ENCODE measurements around the gene BCAS4.

The BCAS4 gene

GRCh38 chr20:50900261-50900660, 105.4 kb downstream of the BCAS4 start:
- Histone ChIP-seq H3K36me3 (ENCODE audit: control insufficient read depth, insufficient read depth, low read length) (peaks cover 87% of the 10 kb centered on the region), H3K4me1 (ENCODE audit: control insufficient read depth, insufficient read depth, low read length, poor library complexity, severe bottlenecking) (no peaks in the 10 kb centered on the region), H3K4me3 (ENCODE audit: extremely low read depth, insufficient read depth, low read length, poor library complexity, severe bottlenecking) (no peak overlapping the region), H3K27ac (ENCODE audit: low read depth, low read length, severe bottlenecking) (no peak overlapping the region), H3K9me3 (ENCODE audit: control insufficient read depth, low read length) (no peaks in the 10 kb centered on the region)
- WGBS, 2 experiments (ENCODE audit: insufficient coverage in 2 of 2) = 100% methylated on average over 3 of the region's 7 CpGs; no CpG with 5 or more reads in 1 of the 2 experiments

- Histone ChIP-seq H3K36me3 (ENCODE audit: control insufficient read depth, insufficient read depth, low read length) (peaks cover 77% of the 10 kb centered on the region), H3K4me1 (ENCODE audit: control insufficient read depth, insufficient read depth, low read length, poor library complexity, severe bottlenecking) (no peaks in the 10 kb centered on the region), H3K27ac (ENCODE audit: low read depth, low read length, severe bottlenecking) (no peak overlapping the region), H3K9me3 (ENCODE audit: control insufficient read depth, low read length) (no peaks in the 10 kb centered on the region), H3K4me3 (ENCODE audit: extremely low read depth, insufficient read depth, low read length, poor library complexity, severe bottlenecking) (no peak overlapping the region)
- no CpG with 5 or more reads among the region's 1 CpG for WGBS, 2 experiments (ENCODE audit: insufficient coverage in 2 of 2)
These were observed 106.4 kb downstream of the BCAS4 start for GRCh38 chr20:50901301-50901700.

- Histone ChIP-seq H3K4me1 (ENCODE audit: control insufficient read depth, insufficient read depth, low read length, poor library complexity, severe bottlenecking) (no peaks in the 10 kb centered on the region), H3K36me3 (ENCODE audit: control insufficient read depth, insufficient read depth, low read length) (peaks cover 69% of the 10 kb centered on the region), H3K9me3 (ENCODE audit: control insufficient read depth, low read length) (no peaks in the 10 kb centered on the region), H3K4me3 (ENCODE audit: extremely low read depth, insufficient read depth, low read length, poor library complexity, severe bottlenecking) (no peak overlapping the region), H3K27ac (ENCODE audit: low read depth, low read length, severe bottlenecking) (no peak overlapping the region)
- WGBS, 2 experiments (ENCODE audit: insufficient coverage in 2 of 2) = 93 to 96% methylated on average over 5 to 7 of the region's 8 CpGs
These were observed 108.6 kb downstream of the BCAS4 start for GRCh38 chr20:50903353-50904051.

- Histone ChIP-seq H3K9me3 (ENCODE audit: control insufficient read depth, low read length) (no peaks in the 10 kb centered on the region), H3K27ac (ENCODE audit: low read depth, low read length, severe bottlenecking) (no peak overlapping the region), H3K4me1 (ENCODE audit: control insufficient read depth, insufficient read depth, low read length, poor library complexity, severe bottlenecking) (no peaks in the 10 kb centered on the region), H3K4me3 (ENCODE audit: extremely low read depth, insufficient read depth, low read length, poor library complexity, severe bottlenecking) (no peak overlapping the region), H3K36me3 (ENCODE audit: control insufficient read depth, insufficient read depth, low read length) (peaks cover 69% of the 10 kb centered on the region)
- 88 to 100% methylated on average over 4 to 6 of the region's 6 CpGs for WGBS, 2 experiments (ENCODE audit: insufficient coverage in 2 of 2)
These were observed 109.3 kb downstream of the BCAS4 start for GRCh38 chr20:50904067-50904570.

- Histone ChIP-seq H3K27ac (ENCODE audit: low read depth, low read length, severe bottlenecking) (no peak overlapping the region), H3K4me1 (ENCODE audit: control insufficient read depth, insufficient read depth, low read length, poor library complexity, severe bottlenecking) (peaks cover 18% of the 10 kb centered on the region), H3K36me3 (ENCODE audit: control insufficient read depth, insufficient read depth, low read length) (peaks cover 69% of the 10 kb centered on the region), H3K4me3 (ENCODE audit: extremely low read depth, insufficient read depth, low read length, poor library complexity, severe bottlenecking) (no peak overlapping the region), H3K9me3 (ENCODE audit: control insufficient read depth, low read length) (no peaks in the 10 kb centered on the region)
- WGBS, 2 experiments (ENCODE audit: insufficient coverage in 2 of 2) = 100% methylated on average over 2 of the region's 3 CpGs
These were observed 114.6 kb downstream of the BCAS4 start for GRCh38 chr20:50909413-50909812.

GRCh38 chr20:50911030-50911429, 116.2 kb downstream of the BCAS4 start:
- WGBS, 2 experiments (ENCODE audit: insufficient coverage in 2 of 2) = 89 to 90% methylated on average over 1 of the region's 3 CpGs

GRCh38 chr20:50911716-50912115, 116.9 kb downstream of the BCAS4 start:
- H3K9me3 ChIP-seq (ENCODE audit: control insufficient read depth, low read length) = no peaks in the 10 kb centered on the region
- H3K4me3 ChIP-seq (ENCODE audit: extremely low read depth, insufficient read depth, low read length, poor library complexity, severe bottlenecking) = no peak overlapping the region
- peaks cover 82% of the 10 kb centered on the region for H3K36me3 ChIP-seq (ENCODE audit: control insufficient read depth, insufficient read depth, low read length)
- peaks cover 38% of the 10 kb centered on the region for H3K4me1 ChIP-seq (ENCODE audit: control insufficient read depth, insufficient read depth, low read length, poor library complexity, severe bottlenecking)
- 100% methylated on average over 1 of the region's 1 CpG; no CpG with 5 or more reads in 1 of the 2 experiments for WGBS, 2 experiments (ENCODE audit: insufficient coverage in 2 of 2)
- H3K27ac ChIP-seq (ENCODE audit: low read depth, low read length, severe bottlenecking) = no peak overlapping the region

More at GRCh38 chr20:50911030-50911429, 116.2 kb downstream of the BCAS4 start:
- peaks cover 75% of the 10 kb centered on the region for H3K36me3 ChIP-seq (ENCODE audit: control insufficient read depth, insufficient read depth, low read length)
- no peaks in the 10 kb centered on the region for H3K9me3 ChIP-seq (ENCODE audit: control insufficient read depth, low read length)
- no peak overlapping the region for H3K4me3 ChIP-seq (ENCODE audit: extremely low read depth, insufficient read depth, low read length, poor library complexity, severe bottlenecking)
- no peak overlapping the region for H3K27ac ChIP-seq (ENCODE audit: low read depth, low read length, severe bottlenecking)
- peaks cover 32% of the 10 kb centered on the region for H3K4me1 ChIP-seq (ENCODE audit: control insufficient read depth, insufficient read depth, low read length, poor library complexity, severe bottlenecking)

GRCh38 chr20:50913690-50914375, 119.0 kb downstream of the BCAS4 start:
- 86 to 100% methylated on average over 1 of the region's 2 CpGs for WGBS, 2 experiments (ENCODE audit: insufficient coverage in 2 of 2)
- H3K36me3 ChIP-seq (ENCODE audit: control insufficient read depth, insufficient read depth, low read length) = peaks cover 69% of the 10 kb centered on the region
- peaks cover 38% of the 10 kb centered on the region for H3K4me1 ChIP-seq (ENCODE audit: control insufficient read depth, insufficient read depth, low read length, poor library complexity, severe bottlenecking)

GRCh38 chr20:50915424-50915823, 120.6 kb downstream of the BCAS4 start:
- 88% methylated on average over 1 of the region's 3 CpGs; no CpG with 5 or more reads in 1 of the 2 experiments for WGBS, 2 experiments (ENCODE audit: insufficient coverage in 2 of 2)
- Histone ChIP-seq H3K4me3 (ENCODE audit: extremely low read depth, insufficient read depth, low read length, poor library complexity, severe bottlenecking) (no peak overlapping the region), H3K9me3 (ENCODE audit: control insufficient read depth, low read length) (no peaks in the 10 kb centered on the region), H3K4me1 (ENCODE audit: control insufficient read depth, insufficient read depth, low read length, poor library complexity, severe bottlenecking) (peaks cover 38% of the 10 kb centered on the region), H3K27ac (ENCODE audit: low read depth, low read length, severe bottlenecking) (peak overlapping the region; percentile 29), H3K36me3 (ENCODE audit: control insufficient read depth, insufficient read depth, low read length) (peaks cover 66% of the 10 kb centered on the region)

More at GRCh38 chr20:50913690-50914375, 119.0 kb downstream of the BCAS4 start:
- H3K9me3 ChIP-seq (ENCODE audit: control insufficient read depth, low read length) = no peaks in the 10 kb centered on the region
- H3K27ac ChIP-seq (ENCODE audit: low read depth, low read length, severe bottlenecking) = peak overlapping the region; percentile 1
- no peak overlapping the region for H3K4me3 ChIP-seq (ENCODE audit: extremely low read depth, insufficient read depth, low read length, poor library complexity, severe bottlenecking)

- peaks cover 38% of the 10 kb centered on the region for H3K4me1 ChIP-seq (ENCODE audit: control insufficient read depth, insufficient read depth, low read length, poor library complexity, severe bottlenecking)
- WGBS, 2 experiments (ENCODE audit: insufficient coverage in 2 of 2) = 93 to 95% methylated on average over 3 of the region's 5 CpGs
- no peak overlapping the region for H3K4me3 ChIP-seq (ENCODE audit: extremely low read depth, insufficient read depth, low read length, poor library complexity, severe bottlenecking)
- H3K9me3 ChIP-seq (ENCODE audit: control insufficient read depth, low read length) = no peaks in the 10 kb centered on the region
- H3K36me3 ChIP-seq (ENCODE audit: control insufficient read depth, insufficient read depth, low read length) = peaks cover 66% of the 10 kb centered on the region
- H3K27ac ChIP-seq (ENCODE audit: low read depth, low read length, severe bottlenecking) = no peak overlapping the region
These were observed 121.4 kb downstream of the BCAS4 start for GRCh38 chr20:50916257-50916656.

Measured in mesodermal cell (in vitro differentiated cells).